Endodermal cell (in vitro differentiated cells): ENCODE results near the gene UQCC2. TPM values are rescaled to one million over a fixed set of nuclear protein-coding genes. Genes with fewer than 3 reads are reported as not detected.

ENCODE experiments used
- DNase-seq: peaks from one replicate; pipeline ENCODE4 v3.0.0-alpha.2; 2017
- H3K27ac ChIP-seq: 2 replicates; pipeline ENCODE4 v1.5.1; 2013; ENCODE audit warnings: mild to moderate bottlenecking, low read depth, low read length, moderate library complexity
- H3K27me3 ChIP-seq: 2 replicates; pipeline ENCODE4 v1.6.1; 2013; ENCODE audit warnings: mild to moderate bottlenecking, low read length, moderate library complexity; ENCODE audit not compliant: insufficient read depth, control insufficient read depth, poor library complexity, severe bottlenecking
- H3K36me3 ChIP-seq: 2 replicates; pipeline ENCODE4 v1.7.0; 2013; ENCODE audit warnings: mild to moderate bottlenecking, low read length, moderate library complexity; ENCODE audit not compliant: control insufficient read depth, insufficient read depth
- H3K4me1 ChIP-seq: one replicate; pipeline ENCODE4 v1.7.0; 2013; ENCODE audit warnings: low read length; ENCODE audit not compliant: control insufficient read depth, insufficient read depth
- H3K4me3 ChIP-seq: 2 replicates; pipeline ENCODE4 v1.5.1; 2013; ENCODE audit warnings: mild to moderate bottlenecking, low read length, moderate library complexity
- H3K9ac ChIP-seq: 2 replicates; pipeline ENCODE4 v1.6.1; 2013; ENCODE audit warnings: mild to moderate bottlenecking, low read length, moderate library complexity; ENCODE audit not compliant: poor library complexity, severe bottlenecking; ENCODE audit errors: extremely low read depth
- H3K9me3 ChIP-seq: 2 replicates; pipeline ENCODE4 v1.6.1; 2013; ENCODE audit warnings: mild to moderate bottlenecking, low read length, moderate library complexity; ENCODE audit not compliant: control insufficient read depth
- H3K27ac Mint-ChIP-seq: 2 replicates; pipeline ENCODE4 v1.8.0; 2020; ENCODE audit warnings: mixed read lengths
- H3K27me3 Mint-ChIP-seq: 2 replicates; pipeline ENCODE4 v1.8.0; 2021; ENCODE audit warnings: mild to moderate bottlenecking, mixed read lengths; ENCODE audit not compliant: insufficient read depth
- H3K36me3 Mint-ChIP-seq: 2 replicates; pipeline ENCODE4 v1.8.0; 2020; ENCODE audit warnings: low read depth, mixed read lengths
- H3K4me1 Mint-ChIP-seq: 2 replicates; pipeline ENCODE4 v1.8.0; 2020; ENCODE audit warnings: mixed read lengths
- H3K4me3 Mint-ChIP-seq: 2 replicates; pipeline ENCODE4 v1.8.0; 2020; ENCODE audit warnings: mild to moderate bottlenecking, moderate library complexity, mixed read lengths
- H3K9me3 Mint-ChIP-seq: 2 replicates; pipeline ENCODE4 v1.8.0; 2020; ENCODE audit warnings: mild to moderate bottlenecking, mixed read lengths
- CTCF ChIP-seq: fragments of 200-600 bp; sonication (generic); conservative IDR thresholded peaks from 2 replicates; pipeline ENCODE4 v1.5.0; 2021; ENCODE audit warnings: antibody characterized with exemption, mild to moderate bottlenecking
- WGBS, 2 experiments: methylation state at CpG; one replicate each; pipeline versions ENCODE4 v1.1.5 to v1.1.7; 2013; ENCODE audit warnings: missing lambda C conversion rate in 2 of 2, mixed read lengths in 1 of 2; ENCODE audit not compliant: insufficient coverage in 1 of 2, insufficient read length in 1 of 2; 5-methylcytosine and 5-hydroxymethylcytosine counted together
- total RNA-seq, 2 donors: library from RNA; stranded (reverse); fragmentation: NEBNext Ultra II Directional in 1 of 2; extraction: Animal tissue kit (Norgen Biotek cat#: 25700) in 1 of 2; gene quantifications; 2 replicates in 1 of 2; 3 replicates in 1 of 2; pipeline ENCODE4 v1.2.1, GENCODE V29; 2021

Gene UQCC2
- total RNA-seq, 2 donors from 2014 or later: 120 to 174 TPM

GRCh38 chr6:33732817-33733708 lies 21.6 kb upstream of the UQCC2 start:
- Mint-ChIP-seq H3K4me3 (no peak overlapping the region), H3K27me3 (no peaks in the 10 kb centered on the region), H3K27ac (peak overlapping the region; percentile 27), H3K36me3 (no peaks in the 10 kb centered on the region), H3K4me1 (peaks cover 11% of the 10 kb centered on the region), H3K9me3 (no peaks in the 10 kb centered on the region)
- no peaks in the 10 kb centered on the region for H3K9me3 ChIP-seq
- no peak overlapping the region for H3K27ac ChIP-seq
- no peaks in the 10 kb centered on the region for H3K4me1 ChIP-seq
- TF ChIP-seq CTCF: no peak
- no peak overlapping the region for H3K4me3 ChIP-seq
- 88 to 96% methylated on average over 4 to 13 of the region's 13 CpGs for WGBS, 2 experiments
- no peaks in the 10 kb centered on the region for H3K27me3 ChIP-seq
- H3K36me3 ChIP-seq: no peaks in the 10 kb centered on the region
- H3K9ac ChIP-seq: no peak overlapping the region
- no peak for DNase-seq

GRCh38 chr6:33732385-33732784 lies 20.9 kb upstream of the UQCC2 start:
- Mint-ChIP-seq H3K9me3 (no peaks in the 10 kb centered on the region), H3K4me1 (peaks cover 14% of the 10 kb centered on the region), H3K36me3 (no peaks in the 10 kb centered on the region), H3K4me3 (no peak overlapping the region), H3K27ac (peak overlapping the region; percentile 27), H3K27me3 (no peaks in the 10 kb centered on the region)
- TF ChIP-seq CTCF: no peak
- H3K36me3 ChIP-seq: no peaks in the 10 kb centered on the region
- no peak overlapping the region for H3K9ac ChIP-seq
- H3K9me3 ChIP-seq: no peaks in the 10 kb centered on the region
- H3K27me3 ChIP-seq: no peaks in the 10 kb centered on the region
- H3K4me1 ChIP-seq: no peaks in the 10 kb centered on the region
- H3K4me3 ChIP-seq: no peak overlapping the region
- no peak for DNase-seq
- no peak overlapping the region for H3K27ac ChIP-seq
- 92 to 96% methylated on average over 6 of the region's 6 CpGs for WGBS, 2 experiments

GRCh38 chr6:33731751-33732282 lies 20.3 kb upstream of the UQCC2 start:
- H3K27me3 Mint-ChIP-seq: no peaks in the 10 kb centered on the region
- no peaks in the 10 kb centered on the region for H3K4me1 ChIP-seq
- H3K27ac Mint-ChIP-seq: no peak overlapping the region
- DNase-seq: no peak
- no peak overlapping the region for H3K9ac ChIP-seq
- 89 to 98% methylated on average over 7 to 9 of the region's 9 CpGs for WGBS, 2 experiments
- H3K4me3 Mint-ChIP-seq: no peak overlapping the region
- no peaks in the 10 kb centered on the region for H3K9me3 ChIP-seq
- no peak overlapping the region for H3K4me3 ChIP-seq
- no peak overlapping the region for H3K27ac ChIP-seq
- no peaks in the 10 kb centered on the region for H3K36me3 Mint-ChIP-seq
- no peaks in the 10 kb centered on the region for H3K27me3 ChIP-seq
- TF ChIP-seq CTCF: no peak
- H3K9me3 Mint-ChIP-seq: no peaks in the 10 kb centered on the region
- H3K4me1 Mint-ChIP-seq: peaks cover 18% of the 10 kb centered on the region
- H3K36me3 ChIP-seq: no peaks in the 10 kb centered on the region
